ENCODE measurements around the gene ODR4. TPM values are rescaled to one million over a fixed set of nuclear protein-coding genes. Genes with fewer than 3 reads are reported as not detected.
"Not testable (repeated sequence)": the region's sequence is repeated elsewhere in the genome, so short reads cannot be mapped to it uniquely, and the experiment has no call there.

The ODR4 gene
- total RNA-seq, 1 donor from 2014 or later = 14.7 TPM

- DNase-seq (ENCODE audit: extremely low read depth, low read depth, low spot score) = no peak
These were observed 45.3 kb downstream of the ODR4 start for GRCh38 chr1:186420923-186421322.

- DNase-seq (ENCODE audit: extremely low read depth, low read depth, low spot score) = no peak
These were observed 45.8 kb downstream of the ODR4 start for GRCh38 chr1:186421446-186421845.

- no peak for DNase-seq (ENCODE audit: extremely low read depth, low read depth, low spot score)
These were observed 48.9 kb downstream of the ODR4 start for GRCh38 chr1:186424539-186424938.

- no peak for DNase-seq (ENCODE audit: extremely low read depth, low read depth, low spot score)
These were observed 50.5 kb downstream of the ODR4 start for GRCh38 chr1:186426118-186426517.

- no peak for DNase-seq (ENCODE audit: extremely low read depth, low read depth, low spot score)
These were observed 53.4 kb downstream of the ODR4 start for GRCh38 chr1:186429017-186429416.

GRCh38 chr1:186435336-186435735 is 59.7 kb downstream of the ODR4 start:
- no peak for DNase-seq (ENCODE audit: extremely low read depth, low read depth, low spot score)

GRCh38 chr1:186438567-186438966 is 62.9 kb downstream of the ODR4 start:
- no peak for DNase-seq (ENCODE audit: extremely low read depth, low read depth, low spot score)

- DNase-seq (ENCODE audit: extremely low read depth, low read depth, low spot score) = no peak
These were observed 64.9 kb downstream of the ODR4 start for GRCh38 chr1:186440584-186440983.

GRCh38 chr1:186442651-186443375 is 67.2 kb downstream of the ODR4 start:
- DNase-seq (ENCODE audit: extremely low read depth, low read depth, low spot score) = peak; percentile 66

GRCh38 chr1:186443638-186444037 is 68.0 kb downstream of the ODR4 start:
- DNase-seq (ENCODE audit: extremely low read depth, low read depth, low spot score) = no peak

- DNase-seq (ENCODE audit: extremely low read depth, low read depth, low spot score) = no peak
These were observed 70.5 kb downstream of the ODR4 start for GRCh38 chr1:186446152-186446551.

GRCh38 chr1:186454981-186455380 is 79.3 kb downstream of the ODR4 start:
- no peak for DNase-seq (ENCODE audit: extremely low read depth, low read depth, low spot score)

GRCh38 chr1:186456729-186457255 is 81.2 kb downstream of the ODR4 start:
- DNase-seq (ENCODE audit: extremely low read depth, low read depth, low spot score) = no peak

- not testable (repeated sequence) for DNase-seq (ENCODE audit: extremely low read depth, low read depth, low spot score)
These were observed 83.5 kb downstream of the ODR4 start for GRCh38 chr1:186459161-186459560.

- no peak for DNase-seq (ENCODE audit: extremely low read depth, low read depth, low spot score)
These were observed 85.4 kb downstream of the ODR4 start, which contains the start of gene PDC for GRCh38 chr1:186461014-186461413. Gene PDC, minus strand, starts transcription at chr1:186461114. Its CDS starts 11,655 bp downstream, at chr1:186449459.

- DNase-seq (ENCODE audit: extremely low read depth, low read depth, low spot score) = no peak
These were observed 87.9 kb downstream of the ODR4 start for GRCh38 chr1:186463511-186463910.

- no peak for DNase-seq (ENCODE audit: extremely low read depth, low read depth, low spot score)
These were observed 88.3 kb downstream of the ODR4 start for GRCh38 chr1:186463926-186464325.

GRCh38 chr1:186465491-186465890 is 89.9 kb downstream of the ODR4 start:
- DNase-seq (ENCODE audit: extremely low read depth, low read depth, low spot score) = not testable (repeated sequence)

GRCh38 chr1:186465946-186466345 is 90.3 kb downstream of the ODR4 start:
- DNase-seq (ENCODE audit: extremely low read depth, low read depth, low spot score) = no peak
